ENCODE data around the gene BSCL2. TPM values are rescaled to one million over a fixed set of nuclear protein-coding genes. Genes with fewer than 3 reads are reported as not detected.
"Not testable (repeated sequence)": the region's sequence is repeated elsewhere in the genome, so short reads cannot be mapped to it uniquely, and the experiment has no call there.

The BSCL2 gene
- total RNA-seq (2014; rRNA removed; shearing (Covaris generic); ENCODE audit: low replicate concordance) = 57.4 and 185 TPM in 2 replicates

DNA sequence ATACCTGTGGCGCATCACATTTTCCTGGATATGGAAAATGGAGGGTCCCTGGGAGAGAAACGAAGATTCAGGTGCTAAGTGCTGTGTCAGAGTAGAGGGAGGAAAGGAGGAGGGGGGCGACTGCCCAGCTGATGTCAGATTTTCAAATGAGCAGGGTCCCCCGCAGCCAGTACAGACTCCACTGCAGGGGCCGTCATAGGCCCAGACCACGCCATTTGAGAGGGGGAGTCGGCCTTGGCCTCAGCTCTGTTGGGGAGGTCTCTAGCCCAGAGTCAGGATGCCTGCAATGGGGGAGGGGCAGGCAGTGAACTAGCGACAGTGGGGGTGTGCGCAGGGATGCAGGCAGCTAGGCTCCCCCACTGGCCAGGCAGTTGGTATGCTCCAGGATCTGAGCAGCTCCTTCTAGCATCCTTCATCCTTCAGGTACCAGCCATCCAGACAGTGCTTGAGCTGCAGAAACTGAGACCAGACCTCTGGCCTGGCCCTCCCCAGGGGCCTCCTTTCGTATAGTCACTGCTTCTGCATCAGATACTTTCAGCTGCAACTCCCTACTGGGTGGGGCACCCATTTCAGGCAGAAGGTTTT lies at the start of gene BSCL2, which contains the start of gene GNG3:
Gene BSCL2 (minus strand): TSS at position 148 of the 585 bp plus-strand sequence. CDS start 229 bp downstream, outside the sequence.
Gene GNG3 (plus strand): TSS at position 400 of the 585 bp plus-strand sequence. CDS start 620 bp downstream, outside the sequence.
- peaks cover 71% of the 10 kb centered on the region for H3K36me3 ChIP-seq
- H3K4me3 ChIP-seq = peak within 1 kb of the TSS; percentile 85
- H3K9me3 ChIP-seq = no peaks in the 10 kb centered on the region
- DNase-seq = no peak
- no peaks in the 10 kb centered on the region for H3K27me3 ChIP-seq

- Histone ChIP-seq H3K4me3 (no peak overlapping the region), H3K36me3 (peaks cover 6% of the 10 kb centered on the region; the same call in 1 of the 2 replicates), H3K27me3 (no peaks in the 10 kb centered on the region), H3K9me3 (no peaks in the 10 kb centered on the region)
- no peak for DNase-seq
Measured at GRCh38 chr11:62755086-62755615, 47.9 kb upstream of the BSCL2 start.

- no peaks in the 10 kb centered on the region for H3K9me3 ChIP-seq
- no peaks in the 10 kb centered on the region for H3K27me3 ChIP-seq
- peak; percentile 98 for DNase-seq
- H3K4me3 ChIP-seq = peak within 1 kb of the TSS; percentile 85
- H3K36me3 ChIP-seq = peaks cover 8% of the 10 kb centered on the region
Measured at GRCh38 chr11:62753736-62754603, 46.7 kb upstream of the BSCL2 start, which contains the start of gene ZBTB3. Gene ZBTB3, minus strand, starts transcription at chr11:62754160. Its CDS starts 496 bp downstream, at chr11:62753664.

DNA sequence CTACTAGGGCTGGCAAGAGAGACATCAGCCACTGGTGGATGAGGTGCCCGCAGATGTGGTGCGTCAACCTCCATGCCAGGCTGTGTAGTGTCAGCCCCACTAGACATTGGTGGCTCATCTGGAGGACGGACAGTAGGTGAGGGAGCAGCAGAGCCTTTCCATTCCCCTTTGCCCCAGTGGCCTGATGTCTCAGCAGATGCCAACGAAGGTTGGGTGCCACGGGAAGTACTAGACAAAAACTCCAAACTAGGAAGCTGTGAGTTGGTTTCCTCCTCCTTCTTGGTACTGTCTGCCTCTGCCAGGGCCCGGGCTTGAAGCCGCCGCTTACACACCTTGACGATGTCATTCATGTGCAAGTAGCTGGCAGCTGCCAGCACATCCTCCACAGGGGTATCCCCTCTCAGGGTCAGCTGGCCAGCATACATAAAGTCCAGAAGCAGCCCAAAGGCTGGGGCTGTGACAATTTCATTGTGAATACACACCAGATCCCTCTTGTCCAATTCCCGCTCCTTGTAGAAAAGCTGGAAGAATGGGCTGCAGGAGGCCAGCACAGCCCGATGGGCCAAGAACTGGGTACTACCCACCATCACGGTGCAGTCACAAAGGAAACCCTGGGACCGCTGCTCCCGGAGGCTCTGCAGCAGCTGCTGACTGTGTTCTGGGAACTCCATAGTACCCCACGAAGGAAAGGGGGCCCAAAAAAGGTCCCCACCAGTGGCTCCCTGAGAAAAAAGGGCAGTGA lies 45.9 kb upstream of the BSCL2 start:
- Histone ChIP-seq H3K9me3 (no peaks in the 10 kb centered on the region), H3K4me3 (peak overlapping the region; percentile 85), H3K27me3 (no peaks in the 10 kb centered on the region), H3K36me3 (peaks cover 8% of the 10 kb centered on the region)
- no peak for DNase-seq

- Histone ChIP-seq H3K9me3 (no peaks in the 10 kb centered on the region), H3K36me3 (peaks cover 8% of the 10 kb centered on the region), H3K4me3 (no peak overlapping the region), H3K27me3 (no peaks in the 10 kb centered on the region)
- no peak for DNase-seq
Measured at GRCh38 chr11:62752177-62752785, 45.1 kb upstream of the BSCL2 start.

DNA sequence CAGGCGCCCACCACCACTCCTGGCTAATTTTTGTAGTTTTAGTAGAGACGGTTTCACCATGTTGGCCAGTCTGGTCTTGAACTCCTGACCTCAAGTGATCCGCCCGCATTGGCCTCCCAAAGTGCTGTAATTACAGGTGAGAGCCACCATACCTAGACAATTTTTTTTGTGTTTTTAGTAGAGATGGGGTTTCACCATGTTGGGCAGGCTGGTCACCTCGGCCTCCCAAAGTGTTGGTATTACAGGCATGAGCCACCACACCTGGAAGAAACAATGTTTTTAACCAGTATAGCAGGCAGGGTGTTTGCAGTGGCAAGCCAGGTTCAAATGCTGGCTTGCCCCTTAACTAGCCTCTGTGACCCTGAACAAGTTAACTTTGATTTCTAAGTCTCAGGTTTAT lies 42.7 kb upstream of the BSCL2 start:
- H3K4me3 ChIP-seq, H3K27me3 ChIP-seq, H3K9me3 ChIP-seq, DNase-seq, H3K36me3 ChIP-seq: not testable (repeated sequence)

DNA sequence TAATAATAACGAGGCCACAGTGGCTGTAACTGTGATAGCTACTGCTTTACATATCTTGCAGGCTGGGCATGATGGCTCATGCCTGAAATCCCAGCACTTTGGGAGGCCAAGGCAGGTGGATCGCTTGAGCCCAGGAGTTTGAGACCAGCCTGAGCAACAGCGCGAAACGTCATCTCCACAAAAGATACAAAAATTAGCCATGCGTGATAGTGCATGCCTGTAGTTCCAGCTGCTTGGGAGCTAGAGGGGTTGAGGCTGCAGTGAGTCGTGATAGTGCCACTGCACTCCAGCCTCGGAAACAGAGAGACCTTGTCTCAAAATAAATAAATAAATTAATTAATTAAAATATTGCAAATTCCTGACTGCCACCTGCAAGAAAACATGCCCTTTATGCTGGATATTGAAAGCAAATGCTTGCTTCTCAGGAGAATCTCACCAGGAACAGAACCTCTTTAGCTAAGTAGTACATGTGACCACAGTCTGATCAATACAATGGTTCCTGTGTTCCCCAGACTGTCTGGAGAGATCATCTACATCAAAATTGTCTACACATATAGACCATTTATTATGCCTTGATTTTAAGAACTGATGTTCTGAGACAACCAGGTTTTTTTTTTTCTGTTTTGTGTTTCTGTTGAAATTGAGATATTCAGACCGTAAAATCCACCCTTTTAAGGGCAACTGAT lies 40.4 kb upstream of the BSCL2 start:
- Histone ChIP-seq H3K9me3 (no peaks in the 10 kb centered on the region), H3K4me3 (no peak overlapping the region), H3K36me3 (peaks cover 8% of the 10 kb centered on the region), H3K27me3 (no peaks in the 10 kb centered on the region)
- DNase-seq = no peak

DNA sequence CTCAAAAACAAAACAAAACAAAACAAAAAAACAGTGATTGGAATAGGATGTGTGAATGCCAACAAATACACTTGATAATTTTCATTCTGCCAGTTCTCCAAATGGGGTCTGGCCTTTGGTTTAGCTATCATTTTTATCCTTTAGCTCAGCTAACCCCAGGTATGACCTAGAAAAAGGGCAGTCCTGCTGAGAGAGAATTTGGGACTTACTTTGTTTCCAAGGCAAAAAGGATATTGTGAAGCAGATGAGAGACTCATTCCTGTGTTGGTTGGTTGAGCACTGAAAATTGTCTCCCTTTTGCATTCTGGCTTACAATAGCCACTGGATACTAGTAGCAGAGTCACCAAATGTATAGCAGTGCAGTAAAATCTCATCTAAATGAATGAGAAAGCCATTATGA lies 30.0 kb upstream of the BSCL2 start:
- no peak for DNase-seq
- Histone ChIP-seq H3K9me3 (no peaks in the 10 kb centered on the region), H3K27me3 (no peaks in the 10 kb centered on the region), H3K36me3 (peaks cover 68% of the 10 kb centered on the region), H3K4me3 (no peak overlapping the region)

DNA sequence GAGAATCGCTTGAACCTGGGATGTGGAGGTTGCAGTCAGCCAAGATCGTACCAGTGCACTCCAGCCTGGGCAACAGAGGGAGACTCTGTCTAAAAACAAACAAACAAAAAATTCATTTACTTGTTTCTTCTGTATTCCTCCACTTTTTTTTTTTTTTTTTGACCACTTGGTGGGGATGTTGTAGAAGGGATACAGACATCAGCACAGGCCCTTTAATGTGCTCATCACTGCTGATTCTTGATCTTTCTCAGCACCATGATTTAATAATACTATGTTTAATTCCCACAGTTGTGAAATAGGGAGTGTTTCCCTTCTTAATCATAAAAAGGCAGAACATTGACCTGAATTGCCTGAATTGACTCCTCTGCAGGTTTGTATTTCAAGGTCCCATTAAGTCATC lies 25.6 kb upstream of the BSCL2 start:
- DNase-seq = no peak
- Histone ChIP-seq H3K4me3 (no peak overlapping the region), H3K9me3 (no peaks in the 10 kb centered on the region), H3K27me3 (no peaks in the 10 kb centered on the region), H3K36me3 (peaks cover 60% of the 10 kb centered on the region)

- Histone ChIP-seq H3K36me3 (peaks cover 55% of the 10 kb centered on the region), H3K4me3 (peak overlapping the region; percentile 82)
- not testable (repeated sequence) for DNase-seq, H3K27me3 ChIP-seq, H3K9me3 ChIP-seq
Measured at GRCh38 chr11:62730076-62730475, 22.9 kb upstream of the BSCL2 start.

DNA sequence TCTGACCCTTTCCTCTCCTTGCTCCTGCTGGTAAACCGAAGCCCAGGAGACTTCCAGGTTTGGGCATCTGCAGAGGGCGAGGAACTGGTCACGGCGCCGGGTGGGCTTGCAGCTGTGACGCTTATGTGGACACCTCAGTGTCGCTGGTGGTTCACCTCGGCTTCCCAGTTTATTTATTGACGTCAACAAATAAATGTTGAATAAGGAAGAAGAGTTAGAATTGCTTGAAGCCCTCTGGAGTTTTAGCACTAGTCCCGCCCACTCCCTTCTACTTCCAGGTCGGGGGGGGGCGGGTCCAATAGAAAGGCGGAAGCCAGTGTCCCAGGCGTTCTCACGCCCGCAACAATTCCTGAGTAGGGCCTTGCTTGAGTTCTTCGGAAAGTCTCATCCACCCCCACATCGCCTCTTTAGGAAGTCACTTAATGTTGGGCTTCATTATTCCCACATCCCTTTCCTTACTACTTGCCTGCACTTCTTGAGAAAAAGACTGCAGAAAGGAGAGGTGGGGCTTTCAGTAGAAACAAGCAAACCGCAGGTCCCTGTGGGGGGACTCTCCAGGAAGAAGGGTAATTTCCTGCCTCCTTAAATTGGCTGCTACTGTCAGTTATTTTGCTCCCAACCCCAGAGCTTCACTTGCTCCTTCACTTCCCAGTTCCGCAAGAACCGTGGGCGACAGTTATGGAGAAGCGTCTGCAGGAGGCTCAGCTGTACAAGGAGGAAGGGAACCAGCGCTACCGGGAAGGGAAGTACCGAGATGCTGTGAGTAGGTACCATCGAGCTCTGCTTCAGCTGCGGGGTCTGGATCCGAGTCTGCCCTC lies 21.2 kb upstream of the BSCL2 start, which contains the start of gene TTC9C:
Gene TTC9C (plus strand): TSS at position 316 of the 818 bp plus-strand sequence. CDS start 363 bp downstream, at position 679.
- H3K9me3 ChIP-seq = no peaks in the 10 kb centered on the region
- peak within 1 kb of the TSS; percentile 82 for H3K4me3 ChIP-seq
- DNase-seq = peak; percentile 86
- no peaks in the 10 kb centered on the region for H3K27me3 ChIP-seq
- H3K36me3 ChIP-seq = peaks cover 61% of the 10 kb centered on the region

DNA sequence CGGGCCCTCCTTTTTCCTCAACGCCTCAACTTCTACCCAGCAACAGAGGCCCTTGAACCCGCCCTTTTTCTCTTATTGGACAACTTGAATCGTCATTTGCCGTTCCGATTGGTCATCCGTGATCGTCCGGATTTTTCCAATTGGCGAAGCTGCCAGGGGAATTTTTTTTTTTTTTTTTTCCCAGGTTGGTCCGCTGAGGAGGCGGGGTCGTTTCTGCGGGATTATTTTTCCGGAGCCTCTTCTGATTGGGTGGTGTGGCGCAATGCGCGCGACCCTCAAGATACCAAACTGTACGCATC lies 20.6 kb upstream of the BSCL2 start:
- DNase-seq = peak; percentile 85
- peaks cover 61% of the 10 kb centered on the region for H3K36me3 ChIP-seq

DNA sequence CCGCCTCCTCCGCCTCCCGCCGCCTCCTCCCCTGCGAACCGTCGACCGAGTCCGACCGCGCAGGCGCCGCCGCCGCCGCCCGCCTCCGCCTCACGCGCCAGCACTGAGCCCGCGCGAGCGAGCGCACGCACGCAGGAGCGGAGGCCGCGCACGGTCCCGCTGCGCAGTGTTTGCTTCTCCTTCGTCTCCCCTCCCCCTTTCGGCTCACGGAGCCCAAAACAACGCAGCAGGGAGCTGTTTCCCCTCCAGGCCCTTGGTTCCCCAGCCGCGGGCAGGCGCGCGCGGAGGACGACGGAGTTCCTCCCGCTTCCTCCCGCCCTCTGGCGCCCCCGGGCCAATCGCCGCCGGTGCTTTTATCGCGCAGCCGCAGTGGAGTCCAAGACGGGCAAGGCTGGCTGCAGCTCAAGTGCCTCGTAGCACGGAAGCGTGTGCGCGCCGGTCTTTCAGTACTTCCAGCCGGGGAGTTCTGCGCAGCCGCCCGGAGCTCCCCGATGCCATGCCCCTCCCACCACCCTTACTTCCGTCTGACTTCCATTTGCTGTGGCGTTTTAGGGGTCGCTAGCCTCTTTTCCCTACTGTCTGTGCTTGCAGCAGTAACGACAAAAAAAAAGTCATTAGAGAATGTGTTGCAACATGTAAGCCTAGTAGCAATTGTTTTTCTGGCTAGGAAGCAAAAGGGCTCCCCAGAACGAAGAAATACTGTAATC lies 20.1 kb upstream of the BSCL2 start, which contains the start of gene HNRNPUL2:
Gene HNRNPUL2 (minus strand): TSS at position 293 of the 707 bp plus-strand sequence. CDS start 301 bp downstream, outside the sequence.
- DNase-seq = peak; percentile 98
- H3K4me3 ChIP-seq = peak within 1 kb of the TSS; percentile 82
- H3K36me3 ChIP-seq = peaks cover 61% of the 10 kb centered on the region
- H3K9me3 ChIP-seq = no peaks in the 10 kb centered on the region
- no peaks in the 10 kb centered on the region for H3K27me3 ChIP-seq

More for the DNA sequence above, 20.6 kb upstream of the BSCL2 start:
- no peaks in the 10 kb centered on the region for H3K9me3 ChIP-seq
- peak overlapping the region; percentile 82 for H3K4me3 ChIP-seq
- H3K27me3 ChIP-seq = no peaks in the 10 kb centered on the region

DNA sequence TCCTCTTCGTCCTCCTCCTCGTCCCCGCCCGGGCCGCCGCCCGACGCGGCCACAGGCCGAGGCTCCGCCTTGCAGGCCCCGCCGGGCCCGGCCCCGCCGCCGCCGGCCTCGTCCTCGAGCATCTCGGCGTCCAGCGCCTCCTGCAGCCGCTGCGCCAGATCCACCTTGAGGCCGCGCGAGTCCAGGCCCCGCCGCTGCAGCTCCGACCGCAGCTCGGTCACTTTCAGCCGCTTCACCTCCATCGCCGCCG lies 19.6 kb upstream of the BSCL2 start:
- H3K9me3 ChIP-seq = no peaks in the 10 kb centered on the region
- H3K36me3 ChIP-seq = peaks cover 61% of the 10 kb centered on the region

More for the DNA sequence above, 19.6 kb upstream of the BSCL2 start:
- Histone ChIP-seq H3K27me3 (no peaks in the 10 kb centered on the region), H3K4me3 (peak overlapping the region; percentile 82)
- no peak for DNase-seq
